NCI-H748 treated with DMSO at 0.1 percent for 48 hours (cell line): ENCODE results near the gene CAMKMT.

Experiments used
- DNase-seq: peaks from one replicate; lab custom pipeline; 2025; lab: John Stamatoyannopoulos, UW

CAMKMT gene

DNA sequence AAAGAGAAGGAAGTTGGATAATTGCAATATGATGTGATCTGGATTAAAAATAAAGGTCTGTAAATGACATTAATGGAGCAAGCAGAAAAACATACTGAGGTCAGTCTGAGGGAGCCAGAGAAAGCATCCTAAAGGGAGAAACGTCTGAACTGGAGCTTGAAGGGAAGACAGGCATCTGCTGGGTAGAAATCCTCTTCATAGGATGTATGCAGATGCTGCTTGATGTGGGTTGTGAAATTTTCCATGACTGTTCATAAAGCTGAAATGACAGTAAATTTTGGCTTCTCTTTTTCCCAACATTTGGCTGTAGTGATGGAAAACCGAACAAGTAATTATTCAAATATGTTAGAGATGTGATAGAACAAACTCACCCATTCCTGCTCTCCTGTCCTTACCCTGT, 287.6 kb downstream of the CAMKMT start:
- no peak for DNase-seq

DNA sequence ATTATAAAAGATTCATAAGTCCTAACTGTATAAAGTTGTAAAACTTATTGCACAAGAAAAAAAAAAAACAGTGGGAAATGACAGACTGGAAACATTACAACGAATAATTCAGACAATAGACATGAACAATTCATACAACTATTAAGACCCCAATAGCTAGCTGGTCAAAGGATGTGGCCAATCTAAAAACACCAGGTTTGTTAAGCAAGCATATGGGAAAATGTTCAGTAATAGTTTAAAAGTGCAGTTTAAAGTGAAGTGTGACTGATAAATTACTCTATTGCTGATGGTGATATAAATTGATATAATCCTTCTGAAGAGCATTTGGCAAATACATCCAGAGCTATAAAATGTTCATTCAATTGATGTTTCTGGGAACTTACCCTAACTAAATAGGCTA, 289.0 kb downstream of the CAMKMT start:
- DNase-seq, result no peak

DNA sequence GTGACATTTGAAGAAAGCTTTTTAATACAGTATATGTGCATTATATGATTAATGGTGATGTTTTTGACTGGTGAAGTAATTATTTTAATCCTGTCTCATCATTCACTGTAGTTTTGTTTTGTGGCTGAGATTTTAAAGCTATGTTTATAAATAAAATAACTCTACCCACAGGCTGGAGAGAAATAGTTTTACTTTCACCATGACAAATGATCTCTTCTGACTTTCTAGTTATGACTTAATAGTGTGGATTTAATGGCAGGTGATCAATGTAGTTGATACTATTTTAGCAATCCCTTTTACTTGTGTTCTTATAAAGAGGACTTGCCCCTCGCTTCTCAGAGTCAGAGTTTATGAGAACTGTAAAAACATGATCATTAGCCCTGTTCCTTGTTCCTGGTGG, 290.2 kb downstream of the CAMKMT start:
- no peak for DNase-seq

DNA sequence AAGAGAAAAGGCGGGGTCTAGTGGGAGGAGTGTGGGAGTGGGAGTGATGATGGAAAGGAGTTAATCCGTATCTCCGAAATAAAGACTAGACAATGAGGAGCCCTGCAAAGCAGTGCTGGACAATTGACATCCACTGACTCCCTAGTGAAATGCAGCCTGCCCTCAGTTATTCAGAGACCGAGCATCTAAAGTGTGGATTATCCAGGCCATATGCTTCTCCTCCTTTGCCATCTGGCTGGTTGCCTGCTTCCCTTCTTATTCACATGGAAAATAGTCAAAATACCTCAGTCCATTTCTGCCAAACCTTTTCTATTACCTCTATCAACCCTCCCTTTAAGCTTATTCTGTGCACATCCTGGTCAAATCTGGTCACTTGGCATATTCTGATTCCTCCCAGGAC, 291.0 kb downstream of the CAMKMT start:
- DNase-seq, result no peak

DNA sequence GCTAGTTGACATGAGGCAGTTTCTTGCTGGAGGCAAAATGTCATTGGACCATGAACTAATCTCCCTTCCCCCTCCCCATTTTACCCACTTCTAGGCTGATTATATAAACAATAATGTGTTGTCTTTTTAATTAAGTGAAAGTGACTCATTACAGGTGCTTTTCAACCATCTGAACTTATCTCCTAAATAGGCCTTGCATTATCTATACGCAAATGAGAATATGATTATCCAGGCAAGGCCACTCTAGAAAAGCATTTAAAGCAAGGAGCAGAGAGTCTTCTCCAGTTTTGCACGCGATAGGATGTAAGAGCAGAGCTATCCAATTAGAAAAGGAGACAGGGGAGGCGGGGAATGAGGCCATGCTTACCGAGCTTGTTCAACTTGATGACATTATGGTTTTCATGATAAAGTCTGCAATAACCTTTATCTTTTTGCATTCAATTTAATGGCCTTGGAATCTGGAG, 293.7 kb downstream of the CAMKMT start:
- peak; percentile 40 for DNase-seq

- no peak for DNase-seq
These were observed 294.7 kb downstream of the CAMKMT start for GRCh38 chr2:44656460-44656859.

GRCh38 chr2:44663471-44664073, 301.8 kb downstream of the CAMKMT start:
- DNase-seq, result no peak

GRCh38 chr2:44668336-44668735, 306.6 kb downstream of the CAMKMT start:
- peak; percentile 13 for DNase-seq

DNA sequence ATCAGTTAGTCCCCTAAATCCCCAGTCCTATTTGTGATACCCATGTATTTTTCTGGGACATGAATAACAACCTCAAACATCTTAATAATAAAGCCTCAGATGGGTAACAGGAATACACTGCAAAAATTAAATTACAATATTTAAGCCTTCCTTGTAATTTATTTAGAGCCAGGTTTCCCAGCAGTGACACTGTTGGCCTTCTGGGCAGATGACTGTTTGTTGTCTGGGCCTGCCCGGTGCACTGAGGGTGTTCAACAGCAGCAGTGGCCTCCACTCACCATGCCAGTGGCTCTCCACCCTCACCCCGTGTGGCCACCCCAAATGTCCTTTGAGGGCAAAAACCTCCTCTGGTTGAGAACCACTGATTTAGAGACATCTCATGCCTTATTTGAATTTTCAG, 309.5 kb downstream of the CAMKMT start:
- no peak for DNase-seq

DNA sequence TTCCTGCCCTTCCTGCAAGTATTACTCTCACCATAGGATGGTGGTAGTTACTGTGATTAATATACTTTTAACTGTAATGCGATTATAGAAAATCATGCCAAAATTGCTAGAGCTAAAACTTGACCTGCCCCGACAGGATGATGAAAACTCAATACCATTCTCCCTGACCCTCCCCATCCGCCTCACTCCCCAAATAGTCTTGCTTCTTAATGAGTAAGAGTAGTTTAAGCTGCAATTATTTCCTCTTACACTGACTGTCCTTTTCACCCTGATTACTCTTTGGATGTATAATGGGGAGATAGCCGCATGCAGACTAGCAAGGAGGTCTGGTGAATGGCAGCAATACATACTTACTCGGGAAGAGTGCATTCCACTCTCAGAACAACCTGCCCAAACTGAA, 310.2 kb downstream of the CAMKMT start:
- DNase-seq, result no peak

GRCh38 chr2:44672431-44672830, 310.7 kb downstream of the CAMKMT start:
- DNase-seq, result no peak

DNA sequence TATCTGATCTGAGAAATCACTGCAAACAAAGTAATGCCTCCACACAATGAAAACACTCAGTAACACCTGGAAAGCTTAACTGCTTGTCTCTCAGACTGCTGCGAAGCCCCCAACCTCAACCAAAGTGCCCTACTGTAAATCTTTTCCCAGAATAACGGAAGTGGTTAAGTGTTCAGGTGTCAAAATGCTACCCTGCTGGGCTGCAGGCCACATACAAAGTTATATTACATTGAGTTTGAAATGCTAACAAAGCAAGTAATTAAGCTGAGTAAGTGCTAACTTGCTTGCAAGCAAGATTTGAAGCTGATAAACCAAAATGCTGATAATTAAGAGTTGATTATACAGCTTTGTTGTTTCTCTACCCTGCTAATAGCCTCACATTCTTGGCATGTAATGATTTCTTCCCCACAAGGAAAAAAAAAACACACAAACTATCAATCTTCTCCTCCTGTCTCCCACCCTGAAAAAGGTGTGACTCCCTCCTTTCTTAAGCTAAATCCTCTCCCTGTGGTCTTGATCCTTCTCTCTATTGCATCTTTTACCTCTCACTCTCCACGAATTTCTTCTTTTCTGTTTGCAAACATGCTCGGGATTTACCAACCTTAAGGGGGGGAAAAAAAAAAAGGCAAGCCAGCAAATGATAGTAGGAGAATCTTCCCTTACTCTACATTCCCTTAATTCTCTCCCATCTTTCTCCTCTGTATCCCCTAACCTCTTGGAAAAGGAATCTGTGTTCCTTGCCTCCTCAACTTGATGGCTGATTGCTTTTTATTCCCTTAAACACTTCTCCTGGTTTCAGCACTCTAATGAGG, 312.9 kb downstream of the CAMKMT start:
- DNase-seq, result no peak

GRCh38 chr2:44676379-44676778, 314.6 kb downstream of the CAMKMT start:
- DNase-seq, result no peak

DNA sequence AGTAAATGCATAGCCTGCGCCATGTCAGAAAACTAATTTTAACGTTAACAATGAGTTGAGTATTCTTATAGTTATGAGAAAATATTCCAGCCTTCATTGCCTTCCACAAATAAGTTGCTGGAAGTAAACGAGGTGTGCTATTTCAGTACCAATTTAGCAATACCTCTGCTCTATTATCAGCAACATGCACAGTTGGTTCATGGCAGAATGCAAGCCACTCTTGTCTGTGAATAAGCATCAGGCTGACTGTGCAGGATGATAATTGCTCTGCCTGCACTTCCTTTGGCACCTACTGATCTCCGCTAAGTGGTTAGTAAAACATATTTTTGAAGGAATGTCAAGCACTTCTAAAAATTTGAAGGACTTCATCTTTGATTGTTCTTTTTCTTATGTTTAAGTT, 317.8 kb downstream of the CAMKMT start:
- DNase-seq, result no peak

DNA sequence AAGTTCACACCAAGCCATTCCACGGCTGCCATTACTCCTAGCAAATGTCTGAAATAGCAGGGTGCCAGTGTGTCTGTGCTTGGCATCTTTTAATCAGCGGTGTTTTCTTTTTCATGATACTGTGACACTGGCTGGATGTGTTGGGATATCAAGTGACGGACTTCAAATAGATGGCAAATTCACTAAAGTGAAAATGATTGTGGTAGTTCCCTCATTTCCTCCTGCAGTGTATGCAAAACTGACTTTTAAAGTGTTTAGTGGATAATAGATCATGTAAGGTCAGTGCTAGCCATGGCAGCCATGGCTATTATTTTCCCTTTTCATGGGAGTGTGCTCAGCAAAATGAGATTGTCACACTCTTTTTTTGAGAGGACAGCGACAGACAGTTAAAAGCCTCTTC, 318.2 kb downstream of the CAMKMT start:
- DNase-seq, result no peak

- no peak for DNase-seq
These were observed 318.8 kb downstream of the CAMKMT start for GRCh38 chr2:44680424-44680971.

GRCh38 chr2:44680983-44681531, 319.3 kb downstream of the CAMKMT start:
- DNase-seq, result no peak

DNA sequence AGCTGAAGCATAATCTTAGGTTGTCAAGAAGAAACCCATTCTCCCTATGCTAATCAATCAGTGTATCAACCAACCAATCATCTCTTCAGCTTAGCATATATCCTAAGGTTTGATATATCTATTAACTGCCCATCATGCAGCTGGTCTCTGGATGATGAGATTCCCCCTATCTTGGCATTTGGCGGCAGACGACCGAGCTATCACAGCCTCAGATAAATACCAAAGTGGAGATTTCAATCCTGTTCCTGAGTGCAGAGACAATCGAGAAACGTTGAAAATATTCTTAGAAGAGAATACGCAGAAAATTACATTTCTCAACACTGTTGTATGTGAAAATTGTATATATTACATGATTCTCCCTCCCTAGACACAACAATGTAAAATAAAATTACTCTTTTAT, 320.7 kb downstream of the CAMKMT start:
- DNase-seq, result no peak

DNA sequence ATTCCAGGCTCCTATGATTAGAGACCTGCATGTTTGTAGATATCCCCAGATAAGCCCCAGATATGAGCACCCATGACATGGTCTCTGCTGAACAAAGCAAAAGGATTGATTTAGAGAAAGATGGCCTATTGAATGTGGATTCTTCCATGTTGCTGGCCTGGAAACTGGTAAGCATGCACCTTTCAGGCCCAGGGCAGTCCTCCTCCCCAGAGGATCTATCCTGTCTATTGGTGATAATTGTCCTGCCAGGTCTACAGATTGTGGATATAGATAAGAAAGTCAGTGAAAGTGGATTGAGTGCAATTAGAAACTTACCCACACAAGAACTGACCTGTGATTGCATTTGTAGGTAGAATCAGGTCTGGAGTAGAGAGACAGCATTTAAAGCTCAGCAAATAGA, 322.8 kb downstream of the CAMKMT start:
- DNase-seq, result no peak

GRCh38 chr2:44686561-44686960, 324.8 kb downstream of the CAMKMT start:
- no peak for DNase-seq

GRCh38 chr2:44687686-44688455, 326.1 kb downstream of the CAMKMT start:
- no peak for DNase-seq

- no peak for DNase-seq
These were observed 326.8 kb downstream of the CAMKMT start for GRCh38 chr2:44688456-44689124.
